HPDE6-E6E7 (cell line): ENCODE data around the gene ATP6V1F.

Source experiments
- DNase-seq: peaks from one replicate; pipeline ENCODE4 v3.0.0; 2011; ENCODE audit warnings: missing footprints; ENCODE audit errors: extremely low spot score

The ATP6V1F gene, protein sequence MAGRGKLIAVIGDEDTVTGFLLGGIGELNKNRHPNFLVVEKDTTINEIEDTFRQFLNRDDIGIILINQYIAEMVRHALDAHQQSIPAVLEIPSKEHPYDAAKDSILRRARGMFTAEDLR

DNA sequence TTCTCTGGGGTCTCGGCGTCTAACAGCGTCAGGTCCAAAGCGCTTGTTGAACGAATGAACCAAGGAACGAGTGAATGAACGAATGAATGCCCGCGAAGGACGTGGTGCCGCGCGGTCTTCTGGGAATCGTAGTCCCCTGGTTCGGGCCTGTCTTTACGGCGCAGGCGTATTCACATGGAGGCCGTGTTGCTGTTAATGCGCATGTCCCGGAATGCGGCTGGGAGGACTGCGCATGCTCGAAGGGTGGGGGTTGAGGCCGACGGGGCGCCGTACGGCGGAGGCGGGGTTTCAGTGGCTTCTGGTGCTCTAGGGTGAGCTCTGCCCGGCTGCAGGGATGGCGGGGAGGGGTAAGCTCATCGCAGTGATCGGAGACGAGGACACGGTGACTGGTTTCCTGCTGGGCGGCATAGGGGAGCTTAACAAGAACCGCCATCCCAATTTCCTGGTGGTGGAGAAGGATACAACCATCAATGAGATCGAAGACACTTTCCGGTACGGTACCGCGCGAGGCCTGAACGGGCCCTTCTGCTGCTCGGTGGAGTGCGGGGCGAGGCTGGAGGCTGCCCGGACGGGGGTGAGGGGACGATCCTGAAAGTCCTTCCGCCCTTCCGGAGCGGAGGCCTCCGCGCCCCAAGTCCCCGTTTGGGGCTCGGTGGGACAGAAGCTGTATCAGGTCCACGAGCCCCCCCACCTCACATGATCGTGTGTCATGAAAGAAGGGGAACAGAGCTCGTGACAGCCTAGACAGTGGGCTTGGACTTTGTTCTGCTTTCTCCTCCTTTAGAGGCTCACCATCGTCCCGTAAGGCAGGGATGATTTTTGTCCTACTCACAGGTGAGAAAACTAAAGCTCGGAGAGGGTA, at the start of gene ATP6V1F:
ATP6V1F (plus strand) TSS at position 286 of the 862 bp plus-strand sequence; CDS start at position 335, 49 bp downstream.
- peak; percentile 96 for DNase-seq

DNA sequence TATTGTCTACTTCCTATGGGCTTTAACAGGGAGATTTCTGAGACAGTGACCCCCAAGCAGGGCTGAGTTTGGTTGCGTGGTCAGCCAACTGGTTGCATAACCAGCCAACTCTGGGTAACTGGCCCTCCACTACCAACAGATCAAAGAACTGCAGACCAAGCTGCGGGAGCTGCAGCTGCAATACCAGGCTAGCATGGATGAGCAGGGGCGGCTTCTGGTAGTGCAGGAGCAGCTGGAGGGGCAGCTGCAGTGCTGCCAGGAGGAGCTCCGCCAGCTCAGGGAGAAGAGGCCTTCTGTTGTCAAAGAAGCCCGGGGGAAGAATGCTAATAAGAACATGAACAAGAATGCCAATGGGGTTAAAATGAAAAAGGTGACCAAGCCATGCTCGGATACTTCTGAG, 48.2 kb upstream of the ATP6V1F start:
- DNase-seq: no peak

DNA sequence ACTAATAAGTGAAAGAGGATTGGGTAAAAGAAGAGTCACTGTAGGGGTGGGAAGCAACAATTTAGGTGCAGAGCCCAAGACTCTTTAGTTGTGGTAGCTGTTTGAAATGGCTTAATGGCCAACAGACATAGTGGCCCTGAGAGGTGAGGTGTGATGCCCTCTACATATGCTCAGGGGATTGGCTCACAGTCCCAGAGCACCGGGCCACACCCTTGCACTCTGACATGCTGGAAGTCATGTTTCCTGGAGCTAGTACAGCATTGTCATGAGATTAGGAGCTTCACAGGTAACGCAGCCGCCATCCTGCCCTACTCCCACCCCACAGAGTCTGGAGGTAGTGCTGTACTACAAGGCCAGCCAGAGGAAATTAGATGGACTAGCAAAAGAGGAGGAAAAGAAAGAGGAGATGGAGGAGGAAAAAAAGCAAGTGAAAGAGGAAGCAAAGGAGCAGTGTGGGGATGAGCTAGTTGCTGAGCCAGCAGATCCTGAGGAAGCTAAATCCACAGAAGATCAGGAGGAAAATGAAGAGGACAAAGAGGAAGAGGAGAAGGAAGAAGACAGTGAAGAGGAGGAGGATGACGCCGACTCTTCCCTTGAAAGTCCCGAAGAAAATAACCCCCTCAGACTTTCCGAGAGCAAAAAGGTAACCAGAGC, 47.2 kb upstream of the ATP6V1F start:
- DNase-seq: no peak

DNA sequence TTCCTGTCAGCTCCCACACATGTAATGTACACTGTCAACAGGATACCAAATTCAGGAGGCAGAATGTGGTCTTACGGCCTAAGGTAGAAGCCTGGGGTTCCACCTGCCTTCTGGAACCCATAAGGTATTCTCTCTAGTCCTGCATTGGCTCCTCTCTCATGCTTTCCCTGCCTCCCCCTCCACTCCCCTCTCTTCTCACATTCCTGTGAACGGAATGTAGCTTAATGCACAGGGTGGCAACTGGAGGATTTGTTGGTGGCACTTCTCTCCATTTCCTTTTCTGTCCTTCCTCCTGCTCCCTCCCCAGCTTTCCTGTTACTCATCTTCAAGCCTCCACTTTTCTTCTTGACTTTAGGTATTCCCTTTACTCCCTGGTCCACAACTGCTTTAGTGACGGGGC, 44.0 kb upstream of the ATP6V1F start:
- DNase-seq: no peak

DNA sequence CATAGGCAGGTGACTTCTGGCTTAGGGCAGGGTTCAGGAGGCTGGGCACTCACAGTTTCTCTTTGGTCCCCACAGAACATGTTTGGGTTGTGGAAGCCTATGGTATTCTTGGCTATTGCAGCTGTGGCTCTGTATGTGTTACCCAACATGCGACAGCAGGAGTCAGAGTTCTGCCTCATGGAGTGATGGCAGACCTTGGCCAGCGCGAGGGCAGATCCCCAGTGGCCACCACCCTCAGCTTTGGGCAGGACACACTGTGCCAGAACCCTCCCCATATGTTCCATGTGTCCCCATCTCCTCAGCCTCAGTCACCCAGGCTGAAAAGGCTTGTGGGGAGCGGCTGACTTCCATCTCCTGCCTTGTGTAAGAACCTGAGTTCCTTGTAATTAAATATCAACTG, 40.9 kb upstream of the ATP6V1F start:
- DNase-seq: no peak

DNA sequence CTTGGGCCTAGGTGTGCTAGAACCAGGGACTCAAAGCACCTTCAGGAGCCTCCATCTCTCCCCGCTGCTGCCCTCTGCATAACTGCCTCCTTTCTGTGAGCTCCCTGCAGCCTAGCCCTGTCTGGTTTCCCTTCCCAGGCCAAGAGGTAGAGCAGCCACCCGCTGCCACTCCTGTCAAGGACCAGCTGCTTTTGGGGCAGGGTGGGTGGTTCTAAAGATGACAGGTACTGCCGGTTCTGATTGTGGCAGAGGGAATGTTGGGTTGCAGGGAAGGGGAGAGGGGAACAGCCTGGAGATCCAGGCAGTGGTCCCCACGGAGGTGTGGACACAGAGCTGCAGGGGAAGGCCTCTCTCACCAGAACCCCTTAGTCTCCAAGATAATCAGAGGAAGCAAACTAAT, 36.1 kb upstream of the ATP6V1F start:
- DNase-seq: no peak

DNA sequence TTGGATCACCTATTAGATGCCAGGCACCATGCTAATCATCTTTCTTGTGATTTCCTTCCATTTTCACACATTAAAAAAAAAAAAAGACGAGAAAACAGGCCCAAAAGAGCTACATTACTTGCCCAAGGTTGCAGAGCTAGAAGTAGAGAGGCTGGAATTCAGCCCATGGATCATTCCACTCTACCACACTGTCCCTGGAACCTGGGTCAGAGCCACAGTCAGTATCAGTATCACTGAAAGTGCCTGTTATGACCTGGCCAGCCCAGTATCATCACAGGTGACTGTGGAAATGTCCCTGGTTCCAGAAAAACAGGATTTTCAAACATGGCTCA, 35.8 kb upstream of the ATP6V1F start:
- DNase-seq: no peak

DNA sequence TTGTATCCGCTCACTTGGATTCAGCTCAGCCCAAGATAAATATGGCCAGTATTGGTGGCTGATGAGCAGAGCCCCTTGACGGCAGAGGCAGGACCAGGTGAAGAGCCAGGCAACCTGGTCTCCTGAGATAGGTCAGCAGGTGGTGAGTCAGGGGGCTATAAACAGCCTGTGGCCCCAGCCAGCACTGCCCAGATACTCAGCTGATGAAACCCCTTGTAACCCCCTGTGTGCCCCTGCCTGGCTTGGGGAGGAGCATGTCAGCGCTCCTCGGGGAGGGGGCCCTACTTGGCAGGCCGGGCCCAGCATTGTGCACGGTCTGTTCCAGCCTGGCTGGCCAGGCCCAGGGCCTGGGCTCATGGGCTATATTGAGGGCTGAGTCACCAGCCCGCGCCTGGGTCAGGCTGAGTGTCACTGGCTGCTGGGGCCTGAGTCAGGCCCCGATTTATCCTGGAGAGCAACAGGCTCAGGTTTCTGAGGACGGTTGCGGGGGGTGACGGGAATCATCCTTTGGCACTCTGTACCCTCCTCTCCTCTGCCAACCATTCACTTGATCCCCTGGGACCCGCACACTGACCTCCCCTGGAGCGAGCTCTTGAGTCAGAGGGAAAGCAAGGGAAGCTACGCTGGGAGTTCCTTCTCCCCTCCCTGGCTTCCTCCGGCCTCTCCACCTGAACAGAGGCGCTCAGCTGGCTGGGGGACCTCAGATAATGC, 35.3 kb upstream of the ATP6V1F start:
- DNase-seq: peak; percentile 76

DNA sequence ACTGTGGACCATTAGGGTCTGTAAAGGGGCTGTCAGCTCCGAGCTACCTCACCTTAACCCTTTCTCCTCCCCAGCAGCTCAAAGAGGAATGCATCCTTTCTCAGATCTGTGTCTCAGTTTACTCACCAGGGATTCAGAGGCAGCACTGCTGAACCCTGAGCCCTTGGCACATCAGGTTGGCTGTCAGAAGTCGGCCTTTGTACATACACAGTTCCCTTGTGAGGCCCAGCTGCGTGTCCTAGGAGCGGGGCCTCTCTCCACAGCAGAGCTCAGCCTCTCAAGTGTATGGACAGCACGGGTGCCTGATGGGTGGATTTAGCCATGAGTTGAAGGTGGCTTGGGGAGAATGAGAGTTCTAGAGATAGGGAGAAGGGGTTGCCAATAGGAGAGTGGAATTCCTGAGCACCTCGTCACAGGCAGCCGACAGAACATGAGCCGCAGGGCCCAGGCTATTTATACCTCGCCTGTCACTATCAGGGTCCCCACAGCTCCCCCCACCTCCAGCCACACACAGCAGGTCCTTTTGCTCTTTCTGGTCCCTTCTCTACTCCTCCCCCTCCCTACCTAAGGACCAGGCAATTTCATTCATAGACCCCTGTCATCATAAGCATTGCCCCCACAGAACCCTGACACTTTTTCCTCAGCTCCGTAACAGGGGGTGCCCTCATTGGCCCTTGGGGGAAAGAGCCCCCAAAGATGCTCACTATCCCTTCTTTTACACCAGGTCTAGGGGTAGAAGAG, 34.5 kb upstream of the ATP6V1F start:
- DNase-seq: peak; percentile 60

DNA sequence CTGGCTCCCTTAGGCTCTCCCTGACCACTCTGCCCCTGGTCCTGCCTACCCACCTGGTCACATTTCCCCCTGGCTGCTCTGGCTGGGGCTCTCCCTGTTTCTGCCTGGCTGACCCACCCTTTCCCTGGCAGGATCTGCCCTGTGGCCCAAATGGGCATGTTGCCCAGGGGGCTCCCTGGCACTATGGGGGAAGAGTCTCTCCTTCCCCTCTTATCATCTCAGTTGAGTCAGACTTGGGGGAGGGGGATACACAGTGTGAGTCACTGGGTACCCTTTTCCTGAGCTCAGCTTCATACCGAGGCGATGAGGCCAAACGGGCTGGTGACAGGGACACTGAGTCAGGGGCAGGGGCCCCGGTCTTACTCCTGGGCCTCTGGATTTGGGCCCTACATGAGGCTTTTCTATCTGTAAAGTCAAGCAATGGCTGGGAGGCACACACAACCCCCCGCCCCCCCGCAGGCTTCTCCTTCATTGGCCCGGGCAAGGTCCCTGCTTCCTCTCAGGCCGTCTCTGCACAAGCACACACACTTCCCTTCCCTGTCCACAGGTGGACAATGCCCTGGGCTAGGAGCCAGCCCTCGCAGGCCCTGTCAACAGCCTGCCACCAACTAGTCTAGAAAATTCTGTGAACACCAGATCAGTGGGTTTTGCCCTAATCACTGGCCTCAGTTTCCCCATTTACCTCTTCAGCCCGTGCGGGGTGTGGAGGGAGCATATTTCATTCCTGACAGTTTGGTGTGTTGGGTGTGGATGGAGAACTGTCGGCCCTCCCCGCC, 33.1 kb upstream of the ATP6V1F start:
- DNase-seq: peak; percentile 36

DNA sequence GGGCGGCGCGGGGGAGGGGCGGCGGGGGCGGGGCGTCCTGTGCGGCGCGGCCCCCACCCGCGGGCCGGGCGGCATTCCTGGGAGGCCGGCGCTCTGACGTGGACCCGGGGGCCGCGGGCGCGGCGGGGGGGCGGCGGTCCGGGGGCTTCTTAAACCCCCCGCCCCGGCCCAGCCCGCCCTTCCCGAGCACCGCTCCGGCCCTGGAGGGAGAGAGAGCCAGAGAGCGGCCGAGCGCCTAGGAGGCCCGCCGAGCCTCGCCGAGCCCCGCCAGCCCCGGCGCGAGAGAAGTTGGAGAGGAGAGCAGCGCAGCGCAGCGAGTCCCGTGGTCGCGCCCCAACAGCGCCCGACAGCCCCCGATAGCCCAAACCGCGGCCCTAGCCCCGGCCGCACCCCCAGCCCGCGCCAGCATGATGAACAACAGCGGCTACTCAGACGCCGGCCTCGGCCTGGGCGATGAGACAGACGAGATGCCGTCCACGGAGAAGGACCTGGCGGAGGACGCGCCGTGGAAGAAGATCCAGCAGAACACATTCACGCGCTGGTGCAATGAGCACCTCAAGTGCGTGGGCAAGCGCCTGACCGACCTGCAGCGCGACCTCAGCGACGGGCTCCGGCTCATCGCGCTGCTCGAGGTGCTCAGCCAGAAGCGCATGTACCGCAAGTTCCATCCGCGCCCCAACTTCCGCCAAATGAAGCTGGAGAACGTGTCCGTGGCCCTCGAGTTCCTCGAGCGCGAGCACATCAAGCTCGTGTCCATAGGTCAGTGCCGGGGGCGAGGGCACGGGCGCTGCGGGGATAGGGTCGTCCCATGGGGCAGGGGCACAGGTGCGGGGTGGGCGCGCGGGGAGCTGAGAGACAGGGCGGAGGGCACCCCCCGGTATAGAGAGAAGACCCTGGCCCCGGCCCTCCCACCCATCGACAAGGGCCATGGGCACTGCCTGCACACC, 32.2 kb upstream of the ATP6V1F start, which contains the start of gene FLNC:
FLNC (plus strand) TSS at position 176 of the 947 bp plus-strand sequence; CDS start at position 408, 232 bp downstream.
- peak; percentile 34 for DNase-seq

DNA sequence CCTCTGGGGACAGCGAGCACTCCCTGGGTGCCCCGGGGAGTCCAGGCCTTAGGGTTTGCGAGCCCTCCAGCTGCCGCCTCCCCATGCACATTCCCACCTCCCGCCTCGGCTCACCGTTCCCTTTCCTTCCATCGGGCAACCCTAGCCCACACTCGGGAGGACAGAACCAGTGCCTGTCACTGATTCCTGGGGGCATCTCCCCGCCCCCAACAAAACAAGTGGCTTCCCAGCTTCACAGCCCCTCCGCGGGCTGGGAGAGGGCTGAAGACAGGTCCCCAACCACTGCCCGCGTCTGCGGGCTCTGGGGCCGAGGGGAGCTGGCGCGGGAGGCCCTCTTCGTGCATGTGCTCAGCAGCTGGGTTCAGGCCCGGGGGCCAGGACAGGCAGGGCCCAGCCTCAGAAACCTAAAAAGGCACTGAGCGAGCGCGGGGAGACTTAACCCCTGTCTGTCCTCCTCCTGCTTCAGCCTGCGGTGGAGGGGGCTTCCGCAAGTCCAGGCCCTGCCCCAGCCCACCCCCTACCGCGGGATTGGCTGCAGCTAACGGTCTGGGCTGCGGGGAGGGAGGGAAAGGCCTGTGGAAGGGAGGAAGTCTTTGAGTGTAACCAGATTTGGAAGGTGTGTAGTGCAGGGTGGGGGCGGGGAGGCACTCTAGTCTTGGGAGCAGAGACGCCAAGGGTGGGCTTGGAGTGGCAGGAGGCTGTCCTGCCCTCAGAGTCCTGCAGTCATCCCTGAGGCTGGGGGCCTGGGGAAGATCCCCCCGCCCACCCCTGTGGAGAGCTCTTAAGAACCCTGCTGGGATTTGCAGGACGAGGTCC, 31.3 kb upstream of the ATP6V1F start:
- no peak for DNase-seq

DNA sequence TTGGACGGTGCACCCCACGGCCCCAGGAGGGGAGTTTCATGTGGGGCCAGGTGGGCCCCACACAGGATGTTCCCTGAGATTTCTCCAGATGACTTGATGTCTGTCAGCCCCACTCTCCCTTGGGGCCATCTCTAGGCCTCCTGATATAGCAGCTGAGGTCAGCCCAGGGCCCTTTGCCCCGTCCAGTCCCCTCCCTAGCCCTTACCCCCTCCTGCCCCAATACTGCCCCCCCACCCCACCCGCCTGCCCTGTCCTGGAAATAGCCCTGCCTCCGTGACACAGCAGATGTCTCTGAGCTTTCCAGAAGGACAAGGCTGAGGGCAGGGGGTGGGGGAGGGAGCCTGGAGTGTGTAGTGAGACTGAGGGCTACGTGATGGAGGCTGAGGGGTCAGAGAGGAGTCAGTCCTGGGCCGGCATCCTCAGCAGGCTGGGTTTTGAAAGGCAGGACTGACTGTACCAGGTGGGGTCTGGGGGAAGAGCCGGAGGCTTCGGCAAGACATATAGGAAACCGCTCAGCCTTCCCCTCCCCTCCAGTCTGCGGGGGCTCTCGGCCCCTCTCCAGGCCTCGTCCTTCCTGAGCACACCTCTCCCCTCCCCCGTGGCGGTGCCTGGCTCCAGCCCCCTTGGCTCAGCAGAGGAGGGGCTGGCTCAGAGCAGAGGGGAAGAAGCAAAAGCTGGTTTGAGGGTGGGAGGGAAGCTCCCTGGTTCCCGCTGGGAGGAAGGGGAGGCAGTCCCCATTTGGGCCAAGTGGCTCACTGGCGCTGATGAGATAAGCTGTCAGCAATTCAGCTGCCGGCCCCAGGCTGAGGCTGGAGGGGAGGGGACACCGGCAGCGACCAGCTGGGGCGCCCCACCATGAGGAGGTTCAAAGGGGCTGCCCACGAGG, 30.4 kb upstream of the ATP6V1F start:
- DNase-seq: no peak

DNA sequence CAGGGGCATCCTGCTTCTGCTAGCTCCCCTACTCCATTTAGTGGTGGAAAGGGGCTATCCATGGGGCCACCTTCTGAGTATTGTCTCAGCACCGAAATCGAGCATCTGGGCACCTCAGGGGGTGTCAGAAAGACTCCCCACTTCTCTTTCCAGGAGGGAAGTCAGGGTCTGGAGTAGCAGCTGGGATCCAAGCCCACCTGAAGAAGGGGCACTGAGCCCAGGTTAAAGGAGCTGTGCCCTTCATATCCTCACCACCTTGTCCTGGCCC, 29.8 kb upstream of the ATP6V1F start:
- DNase-seq: no peak

DNA sequence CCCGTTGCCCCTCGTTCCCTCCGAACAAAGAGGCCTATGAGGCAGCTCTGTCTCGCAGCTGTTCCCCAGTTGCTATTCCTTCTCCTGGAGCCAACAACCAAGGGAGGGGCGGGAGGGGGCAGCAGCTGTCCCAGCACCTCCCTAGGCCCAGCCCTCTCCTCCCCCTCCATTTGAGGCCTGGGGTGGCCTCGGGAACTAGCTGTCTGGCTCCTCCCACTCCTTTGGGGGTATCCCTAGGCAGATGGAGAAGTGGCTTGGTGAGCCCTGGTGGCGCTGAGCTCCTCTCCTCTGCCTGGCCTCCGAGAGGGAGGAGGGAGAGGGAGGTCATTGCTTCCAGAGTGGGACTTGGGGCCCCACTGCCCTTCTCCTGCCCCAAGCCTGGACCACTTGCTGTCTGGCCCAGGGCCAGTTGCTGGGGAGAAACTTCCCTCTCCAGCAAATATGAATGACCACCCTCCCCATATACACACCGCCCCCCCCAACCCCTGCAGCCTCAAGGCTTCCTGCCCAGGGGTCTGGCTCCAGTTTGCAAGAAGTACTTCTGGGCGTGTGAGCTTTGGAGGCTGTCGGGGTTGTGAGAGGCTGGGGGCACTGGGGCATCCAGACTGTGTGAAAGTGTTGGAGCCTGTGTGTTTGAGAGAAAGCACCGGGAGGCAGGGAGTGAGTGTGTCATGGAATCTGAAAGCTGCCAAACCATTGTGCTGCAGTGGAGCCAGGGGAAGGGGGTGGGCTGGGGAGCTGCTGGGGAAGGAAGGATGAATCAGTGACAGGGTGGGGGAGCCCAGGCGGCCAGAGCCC, 29.3 kb upstream of the ATP6V1F start:
- peak; percentile 23 for DNase-seq

DNA sequence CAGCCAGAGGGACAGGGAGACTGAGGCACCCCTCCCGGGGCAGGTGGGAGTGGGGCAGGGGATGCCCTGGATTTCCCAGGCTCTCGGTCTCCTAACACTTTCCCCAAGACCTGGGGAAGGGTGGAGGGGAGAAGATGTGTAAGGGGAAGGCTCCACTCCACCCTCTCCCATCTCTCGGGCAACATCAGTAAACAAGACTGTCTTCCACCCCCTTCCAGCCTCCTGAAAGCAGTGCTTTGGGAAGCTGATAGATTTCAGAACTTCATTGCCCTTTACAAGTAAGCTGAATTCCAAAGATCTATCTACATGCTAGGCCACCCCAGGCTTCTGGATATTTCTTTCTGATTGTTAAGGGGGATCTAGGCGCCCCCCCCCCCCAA, 28.7 kb upstream of the ATP6V1F start:
- DNase-seq: no peak

DNA sequence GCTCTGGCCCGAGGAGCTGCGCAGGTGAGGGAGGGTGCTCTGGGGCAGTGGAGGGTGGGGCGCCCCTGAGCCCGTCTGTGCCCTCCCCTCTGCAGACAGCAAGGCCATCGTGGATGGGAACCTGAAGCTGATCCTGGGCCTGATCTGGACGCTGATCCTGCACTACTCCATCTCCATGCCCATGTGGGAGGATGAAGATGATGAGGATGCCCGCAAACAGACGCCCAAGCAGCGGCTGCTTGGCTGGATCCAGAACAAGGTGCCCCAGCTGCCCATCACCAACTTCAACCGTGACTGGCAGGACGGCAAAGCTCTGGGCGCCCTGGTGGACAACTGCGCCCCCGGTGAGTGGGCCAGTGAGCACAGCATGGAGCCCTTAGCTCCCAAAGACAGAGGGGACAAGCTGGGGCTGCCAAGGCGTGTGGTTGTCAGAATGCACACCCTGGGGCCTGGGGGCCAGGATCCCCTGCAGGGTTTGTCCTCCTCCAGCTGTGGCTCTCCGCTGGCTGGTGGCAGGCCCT, 27.4 kb upstream of the ATP6V1F start:
- no peak for DNase-seq
